HepG2 (cell line): ENCODE measurements around the gene TIA1. TPM values are rescaled to one million over a fixed set of nuclear protein-coding genes. Genes with fewer than 3 reads are reported as not detected.

Experiments used
- BCL6 ChIP-seq: IDR thresholded peaks from 2 replicates; pipeline ENCODE4 v1.6.1; 2016; ENCODE audit warnings: missing genetic modification reagents, missing compliant biosample characterization
- CEBPG ChIP-seq: IDR thresholded peaks from 2 replicates; pipeline ENCODE4 v1.6.1; 2016
- KLF16 ChIP-seq, 2 experiments: sonication (generic) in 1 of 2; formaldehyde crosslinking in 1 of 2; IDR thresholded peaks; 2 replicates each; pipeline versions ENCODE4 v1.6.1 to v1.8.0; 2016 to 2023; ENCODE audit warnings: missing genetic modification reagents in 2 of 2, missing compliant biosample characterization in 1 of 2
- NCOA2 ChIP-seq: sonication (generic); formaldehyde crosslinking; IDR thresholded peaks from 2 replicates; pipeline ENCODE4 v1.8.0; 2022; ENCODE audit warnings: inconsistent platforms
- NFKBIZ ChIP-seq: IDR thresholded peaks from 2 replicates; pipeline ENCODE4 v1.6.1; 2018; ENCODE audit warnings: missing genetic modification reagents, missing compliant biosample characterization
- NR2C2 ChIP-seq: sonication (generic); formaldehyde crosslinking; IDR thresholded peaks from 2 replicates; pipeline ENCODE4 v1.4.0; 2020; ENCODE audit warnings: missing genetic modification reagents, mild to moderate bottlenecking, moderate library complexity, borderline replicate concordance
- RARG ChIP-seq: sonication (generic); formaldehyde crosslinking; IDR thresholded peaks from 2 replicates; pipeline ENCODE4 v1.4.0; 2020; ENCODE audit warnings: low read depth, mild to moderate bottlenecking, missing genetic modification reagents
- SALL2 ChIP-seq: sonication (generic); formaldehyde crosslinking; IDR thresholded peaks from 2 replicates; pipeline ENCODE4 v1.8.1; 2023; ENCODE audit warnings: mild to moderate bottlenecking, missing genetic modification reagents, inconsistent platforms
- SRSF1 ChIP-seq: fragments of 200-400 bp; formaldehyde crosslinking; optimal IDR thresholded peaks from 2 replicates; pipeline ENCODE3; 2017; ENCODE audit warnings: mild to moderate bottlenecking, low read depth, low read length, moderate library complexity
- TBX3 ChIP-seq: fragments of 450-650 bp; IDR thresholded peaks from 2 replicates; pipeline ENCODE4 v1.6.1; 2017; ENCODE audit warnings: antibody characterized with exemption, mild to moderate bottlenecking, inconsistent platforms, borderline replicate concordance
- YEATS2 ChIP-seq: sonication (generic); formaldehyde crosslinking; IDR thresholded peaks from 2 replicates; pipeline ENCODE4 v1.4.0; 2020; ENCODE audit warnings: missing genetic modification reagents, borderline replicate concordance
- ZNF225 ChIP-seq: sonication (generic); formaldehyde crosslinking; IDR thresholded peaks from 2 replicates; pipeline ENCODE4 v1.4.0; 2020; ENCODE audit warnings: mild to moderate bottlenecking, missing genetic modification reagents
- ZNF234 ChIP-seq: sonication (generic); formaldehyde crosslinking; conservative IDR thresholded peaks from 2 replicates; pipeline ENCODE4 v1.5.1; 2020; ENCODE audit warnings: mild to moderate bottlenecking, missing genetic modification reagents
- ZNF446 ChIP-seq: sonication (generic); formaldehyde crosslinking; IDR thresholded peaks from 2 replicates; pipeline ENCODE4 v1.5.0; 2020; ENCODE audit warnings: mild to moderate bottlenecking, missing genetic modification reagents
- ZNF562 ChIP-seq: sonication (generic); formaldehyde crosslinking; IDR thresholded peaks from 2 replicates; pipeline ENCODE4 v1.8.0; 2022; ENCODE audit warnings: missing genetic modification reagents, borderline replicate concordance
- ZZZ3 ChIP-seq: sonication (generic); formaldehyde crosslinking; IDR thresholded peaks from 2 replicates; pipeline ENCODE4 v1.4.0; 2020; ENCODE audit warnings: missing genetic modification reagents, mild to moderate bottlenecking, borderline replicate concordance
- polyA plus RNA-seq, 8 experiments: library from polyadenylated mRNA; depleted of rRNA in 3 of 8; stranded (reverse) in 7 of 8; unstranded in 1 of 8; fragments of >200 nt; fragmentation: Illumina TruSeq in 4 of 8; extraction: Trizol in 4 of 8; gene quantifications; 2 replicates each; pipeline versions ENCODE4 v1.2.1 to v1.2.3, GENCODE V29; 2011 to 2016; ENCODE audit warnings: low read depth in 4 of 8, missing spikeins in 1 of 8, mixed read lengths in 1 of 8; ENCODE audit not compliant: insufficient read depth in 1 of 8
- total RNA-seq, 5 experiments: library from RNA; depleted of rRNA; stranded (reverse); fragments of >200 nt; fragmentation: Illumina TruSeq; extraction: Trizol; gene quantifications; 2 replicates each; pipeline ENCODE4 v1.2.3, GENCODE V29; 2016; ENCODE audit warnings: low read depth in 1 of 5
- TF ChIP-seq, protein P1 (sequence below): sonication (generic); formaldehyde crosslinking; IDR thresholded peaks from 2 replicates; pipeline ENCODE4 v1.9.0; 2021; ENCODE audit warnings: mild to moderate bottlenecking, missing genetic modification reagents
- TF ChIP-seq, protein P2 (sequence below): sonication (generic); formaldehyde crosslinking; IDR thresholded peaks from 2 replicates; pipeline ENCODE4 v1.4.0; 2020; ENCODE audit warnings: missing genetic modification reagents, borderline replicate concordance
- TF ChIP-seq, protein P3 (sequence below): sonication (generic); formaldehyde crosslinking; IDR thresholded peaks from 2 replicates; pipeline ENCODE4 v1.4.0; 2020; ENCODE audit warnings: mild to moderate bottlenecking, missing genetic modification reagents
- TF ChIP-seq, protein P4 (sequence below): sonication (generic); formaldehyde crosslinking; IDR thresholded peaks from 2 replicates; pipeline ENCODE4 v1.5.0; 2020; ENCODE audit warnings: mild to moderate bottlenecking, low read depth, missing genetic modification reagents, borderline replicate concordance

The TIA1 gene
- total and polyA plus RNA-seq, 2 of the 13 experiments (the other 11 are each of a cell fraction or from before 2014, with no cell fraction given) = 209 to 319 TPM

DNA sequence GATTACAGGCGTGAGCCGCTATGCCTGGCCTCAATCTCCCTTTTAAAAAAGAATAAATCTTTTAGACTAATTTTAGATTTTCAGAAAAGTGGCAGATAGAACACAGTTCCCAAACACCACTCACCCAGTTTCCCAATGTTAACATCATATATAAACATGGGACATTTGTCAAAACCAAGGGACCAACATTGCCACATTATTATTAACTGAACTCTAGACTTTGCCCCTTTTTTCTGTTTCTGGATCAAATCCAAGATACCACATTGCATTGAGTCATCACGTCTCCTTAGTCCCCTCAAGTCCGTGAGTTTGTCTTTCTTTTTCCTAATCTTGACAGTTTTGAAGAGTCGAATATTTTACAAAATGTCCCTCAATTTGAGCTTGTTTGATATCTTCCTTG, 60.0 kb downstream of the TIA1 start (continued):
- TF ChIP-seq, protein P1, sequence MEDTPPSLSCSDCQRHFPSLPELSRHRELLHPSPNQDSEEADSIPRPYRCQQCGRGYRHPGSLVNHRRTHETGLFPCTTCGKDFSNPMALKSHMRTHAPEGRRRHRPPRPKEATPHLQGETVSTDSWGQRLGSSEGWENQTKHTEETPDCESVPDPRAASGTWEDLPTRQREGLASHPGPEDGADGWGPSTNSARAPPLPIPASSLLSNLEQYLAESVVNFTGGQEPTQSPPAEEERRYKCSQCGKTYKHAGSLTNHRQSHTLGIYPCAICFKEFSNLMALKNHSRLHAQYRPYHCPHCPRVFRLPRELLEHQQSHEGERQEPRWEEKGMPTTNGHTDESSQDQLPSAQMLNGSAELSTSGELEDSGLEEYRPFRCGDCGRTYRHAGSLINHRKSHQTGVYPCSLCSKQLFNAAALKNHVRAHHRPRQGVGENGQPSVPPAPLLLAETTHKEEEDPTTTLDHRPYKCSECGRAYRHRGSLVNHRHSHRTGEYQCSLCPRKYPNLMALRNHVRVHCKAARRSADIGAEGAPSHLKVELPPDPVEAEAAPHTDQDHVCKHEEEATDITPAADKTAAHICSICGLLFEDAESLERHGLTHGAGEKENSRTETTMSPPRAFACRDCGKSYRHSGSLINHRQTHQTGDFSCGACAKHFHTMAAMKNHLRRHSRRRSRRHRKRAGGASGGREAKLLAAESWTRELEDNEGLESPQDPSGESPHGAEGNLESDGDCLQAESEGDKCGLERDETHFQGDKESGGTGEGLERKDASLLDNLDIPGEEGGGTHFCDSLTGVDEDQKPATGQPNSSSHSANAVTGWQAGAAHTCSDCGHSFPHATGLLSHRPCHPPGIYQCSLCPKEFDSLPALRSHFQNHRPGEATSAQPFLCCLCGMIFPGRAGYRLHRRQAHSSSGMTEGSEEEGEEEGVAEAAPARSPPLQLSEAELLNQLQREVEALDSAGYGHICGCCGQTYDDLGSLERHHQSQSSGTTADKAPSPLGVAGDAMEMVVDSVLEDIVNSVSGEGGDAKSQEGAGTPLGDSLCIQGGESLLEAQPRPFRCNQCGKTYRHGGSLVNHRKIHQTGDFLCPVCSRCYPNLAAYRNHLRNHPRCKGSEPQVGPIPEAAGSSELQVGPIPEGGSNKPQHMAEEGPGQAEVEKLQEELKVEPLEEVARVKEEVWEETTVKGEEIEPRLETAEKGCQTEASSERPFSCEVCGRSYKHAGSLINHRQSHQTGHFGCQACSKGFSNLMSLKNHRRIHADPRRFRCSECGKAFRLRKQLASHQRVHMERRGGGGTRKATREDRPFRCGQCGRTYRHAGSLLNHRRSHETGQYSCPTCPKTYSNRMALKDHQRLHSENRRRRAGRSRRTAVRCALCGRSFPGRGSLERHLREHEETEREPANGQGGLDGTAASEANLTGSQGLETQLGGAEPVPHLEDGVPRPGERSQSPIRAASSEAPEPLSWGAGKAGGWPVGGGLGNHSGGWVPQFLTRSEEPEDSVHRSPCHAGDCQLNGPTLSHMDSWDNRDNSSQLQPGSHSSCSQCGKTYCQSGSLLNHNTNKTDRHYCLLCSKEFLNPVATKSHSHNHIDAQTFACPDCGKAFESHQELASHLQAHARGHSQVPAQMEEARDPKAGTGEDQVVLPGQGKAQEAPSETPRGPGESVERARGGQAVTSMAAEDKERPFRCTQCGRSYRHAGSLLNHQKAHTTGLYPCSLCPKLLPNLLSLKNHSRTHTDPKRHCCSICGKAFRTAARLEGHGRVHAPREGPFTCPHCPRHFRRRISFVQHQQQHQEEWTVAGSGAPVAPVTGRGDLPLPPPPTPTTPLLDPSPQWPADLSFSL = no peak
- TF ChIP-seq NFKBIZ (CRISPR knock-in tag) (peak; percentile 70; the same call in 1 of the 2 replicates), ZNF562 (CRISPR knock-in tag) (no peak), SRSF1 (no peak), ZNF225 (no peak), SALL2 (CRISPR knock-in tag) (no peak), RARG (CRISPR knock-in tag) (no peak), ZZZ3 (CRISPR knock-in tag) (no peak), ZNF446 (CRISPR knock-in tag) (no peak), ZNF234 (no peak), BCL6 (CRISPR knock-in tag) (0 out of 2 replicates have a peak, but pooled peaks have one; percentile 34), TBX3 (peak; percentile 18; the same call in 1 of the 2 replicates), NCOA2 (CRISPR knock-in tag) (peak; percentile 78), NR2C2 (peak; percentile 49; the same call in 1 of the 2 replicates), CEBPG (peak; percentile 93), YEATS2 (CRISPR knock-in tag) (peak; percentile 61; the same call in 1 of the 2 replicates), KLF16 (CRISPR knock-in tag; IDR thresholded peaks at IDR 0.05) (peak in 1 of 2 experiments; percentile 56; a peak in 1 of 4 replicates)
- TF ChIP-seq, protein P2, sequence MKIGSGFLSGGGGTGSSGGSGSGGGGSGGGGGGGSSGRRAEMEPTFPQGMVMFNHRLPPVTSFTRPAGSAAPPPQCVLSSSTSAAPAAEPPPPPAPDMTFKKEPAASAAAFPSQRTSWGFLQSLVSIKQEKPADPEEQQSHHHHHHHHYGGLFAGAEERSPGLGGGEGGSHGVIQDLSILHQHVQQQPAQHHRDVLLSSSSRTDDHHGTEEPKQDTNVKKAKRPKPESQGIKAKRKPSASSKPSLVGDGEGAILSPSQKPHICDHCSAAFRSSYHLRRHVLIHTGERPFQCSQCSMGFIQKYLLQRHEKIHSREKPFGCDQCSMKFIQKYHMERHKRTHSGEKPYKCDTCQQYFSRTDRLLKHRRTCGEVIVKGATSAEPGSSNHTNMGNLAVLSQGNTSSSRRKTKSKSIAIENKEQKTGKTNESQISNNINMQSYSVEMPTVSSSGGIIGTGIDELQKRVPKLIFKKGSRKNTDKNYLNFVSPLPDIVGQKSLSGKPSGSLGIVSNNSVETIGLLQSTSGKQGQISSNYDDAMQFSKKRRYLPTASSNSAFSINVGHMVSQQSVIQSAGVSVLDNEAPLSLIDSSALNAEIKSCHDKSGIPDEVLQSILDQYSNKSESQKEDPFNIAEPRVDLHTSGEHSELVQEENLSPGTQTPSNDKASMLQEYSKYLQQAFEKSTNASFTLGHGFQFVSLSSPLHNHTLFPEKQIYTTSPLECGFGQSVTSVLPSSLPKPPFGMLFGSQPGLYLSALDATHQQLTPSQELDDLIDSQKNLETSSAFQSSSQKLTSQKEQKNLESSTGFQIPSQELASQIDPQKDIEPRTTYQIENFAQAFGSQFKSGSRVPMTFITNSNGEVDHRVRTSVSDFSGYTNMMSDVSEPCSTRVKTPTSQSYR (CRISPR knock-in tag) = peak; percentile 41; the same call in 1 of the 2 replicates
- TF ChIP-seq, protein P3, sequence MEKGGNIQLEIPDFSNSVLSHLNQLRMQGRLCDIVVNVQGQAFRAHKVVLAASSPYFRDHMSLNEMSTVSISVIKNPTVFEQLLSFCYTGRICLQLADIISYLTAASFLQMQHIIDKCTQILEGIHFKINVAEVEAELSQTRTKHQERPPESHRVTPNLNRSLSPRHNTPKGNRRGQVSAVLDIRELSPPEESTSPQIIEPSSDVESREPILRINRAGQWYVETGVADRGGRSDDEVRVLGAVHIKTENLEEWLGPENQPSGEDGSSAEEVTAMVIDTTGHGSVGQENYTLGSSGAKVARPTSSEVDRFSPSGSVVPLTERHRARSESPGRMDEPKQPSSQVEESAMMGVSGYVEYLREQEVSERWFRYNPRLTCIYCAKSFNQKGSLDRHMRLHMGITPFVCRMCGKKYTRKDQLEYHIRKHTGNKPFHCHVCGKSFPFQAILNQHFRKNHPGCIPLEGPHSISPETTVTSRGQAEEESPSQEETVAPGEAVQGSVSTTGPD (CRISPR knock-in tag) = no peak
- TF ChIP-seq, protein P4, sequence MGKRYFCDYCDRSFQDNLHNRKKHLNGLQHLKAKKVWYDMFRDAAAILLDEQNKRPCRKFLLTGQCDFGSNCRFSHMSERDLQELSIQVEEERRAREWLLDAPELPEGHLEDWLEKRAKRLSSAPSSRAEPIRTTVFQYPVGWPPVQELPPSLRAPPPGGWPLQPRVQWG (CRISPR knock-in tag) = no peak
